GM23338 (cell line): ENCODE data around the gene NDUFA13.

Source experiments
- CREB1 ChIP-seq: fragments of 250-450 bp; sonication (Bioruptor Pico); IDR thresholded peaks from 2 replicates; pipeline ENCODE4 v1.5.0; 2020; ENCODE audit warnings: low read depth, mild to moderate bottlenecking, moderate library complexity
- CTCF ChIP-seq, 2 experiments: fragments of 200-600 bp in 1 of 2; sonication (generic) in 1 of 2; conservative IDR thresholded peaks; 2 replicates each; pipeline versions ENCODE4 v1.5.1 to v1.6.1; 2016 to 2017; ENCODE audit warnings: antibody characterized with exemption in 2 of 2, low read depth in 2 of 2, mild to moderate bottlenecking in 2 of 2, moderate library complexity in 1 of 2
- ETS1 ChIP-seq: IDR thresholded peaks from 2 replicates; pipeline ENCODE4 v1.6.1; 2016; ENCODE audit warnings: antibody characterized with exemption
- EZH2 ChIP-seq: fragments of 200-600 bp; sonication (generic); IDR thresholded peaks from one replicate; pipeline ENCODE4 v1.8.0; 2017; ENCODE audit warnings: antibody characterized with exemption, mild to moderate bottlenecking, low read depth; ENCODE audit not compliant: unreplicated experiment
- EZH2phosphoT487 ChIP-seq: fragments of 200-600 bp; sonication (generic); IDR thresholded peaks from one replicate; pipeline ENCODE4 v1.8.1; 2018; ENCODE audit warnings: antibody characterized with exemption; ENCODE audit not compliant: unreplicated experiment
- JUNB ChIP-seq: IDR thresholded peaks from one replicate; pipeline ENCODE4 v1.6.1; 2016; ENCODE audit warnings: antibody characterized with exemption; ENCODE audit not compliant: unreplicated experiment
- NANOG ChIP-seq: IDR thresholded peaks from 2 replicates; pipeline ENCODE4 v1.6.1; 2016; ENCODE audit warnings: antibody characterized with exemption, borderline replicate concordance
- POLR2AphosphoS5 ChIP-seq: IDR thresholded peaks from 2 replicates; pipeline ENCODE4 v1.6.1; 2016; ENCODE audit warnings: antibody characterized with exemption, low read depth
- STAT1 ChIP-seq: IDR thresholded peaks from one replicate; pipeline ENCODE4 v1.6.1; 2016; ENCODE audit warnings: antibody characterized with exemption; ENCODE audit not compliant: unreplicated experiment
- ZNF114 ChIP-seq: fragments of 250-450 bp; sonication (Bioruptor Pico); IDR thresholded peaks from 2 replicates; pipeline ENCODE4 v1.5.0; 2020; ENCODE audit warnings: mild to moderate bottlenecking, moderate library complexity
- ZNF331 ChIP-seq: fragments of 250-450 bp; sonication (Bioruptor Pico); IDR thresholded peaks from 2 replicates; pipeline ENCODE4 v1.5.0; 2020; ENCODE audit warnings: low read depth, mild to moderate bottlenecking, moderate library complexity
- TF ChIP-seq, protein P1 (sequence below): IDR thresholded peaks from one replicate; pipeline ENCODE4 v1.6.1; 2018; ENCODE audit warnings: antibody characterized with exemption; ENCODE audit not compliant: unreplicated experiment
- TF ChIP-seq, protein P2 (sequence below): fragments of 250-450 bp; sonication (Bioruptor Pico); IDR thresholded peaks from 2 replicates; pipeline ENCODE4 v1.5.0; 2020; ENCODE audit warnings: mild to moderate bottlenecking, moderate library complexity

- TF ChIP-seq CTCF (conservative IDR thresholded peaks at IDR 0.05; ENCODE audit: low read depth in 2 of 2): no peak
- no peak for TF ChIP-seq POLR2AphosphoS5
- no peak for TF ChIP-seq EZH2phosphoT487
- no peak for TF ChIP-seq JUNB
- TF ChIP-seq CREB1: no peak
- TF ChIP-seq, protein P1, sequence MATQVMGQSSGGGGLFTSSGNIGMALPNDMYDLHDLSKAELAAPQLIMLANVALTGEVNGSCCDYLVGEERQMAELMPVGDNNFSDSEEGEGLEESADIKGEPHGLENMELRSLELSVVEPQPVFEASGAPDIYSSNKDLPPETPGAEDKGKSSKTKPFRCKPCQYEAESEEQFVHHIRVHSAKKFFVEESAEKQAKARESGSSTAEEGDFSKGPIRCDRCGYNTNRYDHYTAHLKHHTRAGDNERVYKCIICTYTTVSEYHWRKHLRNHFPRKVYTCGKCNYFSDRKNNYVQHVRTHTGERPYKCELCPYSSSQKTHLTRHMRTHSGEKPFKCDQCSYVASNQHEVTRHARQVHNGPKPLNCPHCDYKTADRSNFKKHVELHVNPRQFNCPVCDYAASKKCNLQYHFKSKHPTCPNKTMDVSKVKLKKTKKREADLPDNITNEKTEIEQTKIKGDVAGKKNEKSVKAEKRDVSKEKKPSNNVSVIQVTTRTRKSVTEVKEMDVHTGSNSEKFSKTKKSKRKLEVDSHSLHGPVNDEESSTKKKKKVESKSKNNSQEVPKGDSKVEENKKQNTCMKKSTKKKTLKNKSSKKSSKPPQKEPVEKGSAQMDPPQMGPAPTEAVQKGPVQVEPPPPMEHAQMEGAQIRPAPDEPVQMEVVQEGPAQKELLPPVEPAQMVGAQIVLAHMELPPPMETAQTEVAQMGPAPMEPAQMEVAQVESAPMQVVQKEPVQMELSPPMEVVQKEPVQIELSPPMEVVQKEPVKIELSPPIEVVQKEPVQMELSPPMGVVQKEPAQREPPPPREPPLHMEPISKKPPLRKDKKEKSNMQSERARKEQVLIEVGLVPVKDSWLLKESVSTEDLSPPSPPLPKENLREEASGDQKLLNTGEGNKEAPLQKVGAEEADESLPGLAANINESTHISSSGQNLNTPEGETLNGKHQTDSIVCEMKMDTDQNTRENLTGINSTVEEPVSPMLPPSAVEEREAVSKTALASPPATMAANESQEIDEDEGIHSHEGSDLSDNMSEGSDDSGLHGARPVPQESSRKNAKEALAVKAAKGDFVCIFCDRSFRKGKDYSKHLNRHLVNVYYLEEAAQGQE: no peak
- TF ChIP-seq EZH2: no peak
- TF ChIP-seq ETS1: no peak
- no peak for TF ChIP-seq STAT1
- no peak for TF ChIP-seq NANOG
- no peak for TF ChIP-seq ZNF114 (CRISPR knock-in tag)
- no peak for TF ChIP-seq ZNF331 (CRISPR knock-in tag)
- TF ChIP-seq, protein P2, sequence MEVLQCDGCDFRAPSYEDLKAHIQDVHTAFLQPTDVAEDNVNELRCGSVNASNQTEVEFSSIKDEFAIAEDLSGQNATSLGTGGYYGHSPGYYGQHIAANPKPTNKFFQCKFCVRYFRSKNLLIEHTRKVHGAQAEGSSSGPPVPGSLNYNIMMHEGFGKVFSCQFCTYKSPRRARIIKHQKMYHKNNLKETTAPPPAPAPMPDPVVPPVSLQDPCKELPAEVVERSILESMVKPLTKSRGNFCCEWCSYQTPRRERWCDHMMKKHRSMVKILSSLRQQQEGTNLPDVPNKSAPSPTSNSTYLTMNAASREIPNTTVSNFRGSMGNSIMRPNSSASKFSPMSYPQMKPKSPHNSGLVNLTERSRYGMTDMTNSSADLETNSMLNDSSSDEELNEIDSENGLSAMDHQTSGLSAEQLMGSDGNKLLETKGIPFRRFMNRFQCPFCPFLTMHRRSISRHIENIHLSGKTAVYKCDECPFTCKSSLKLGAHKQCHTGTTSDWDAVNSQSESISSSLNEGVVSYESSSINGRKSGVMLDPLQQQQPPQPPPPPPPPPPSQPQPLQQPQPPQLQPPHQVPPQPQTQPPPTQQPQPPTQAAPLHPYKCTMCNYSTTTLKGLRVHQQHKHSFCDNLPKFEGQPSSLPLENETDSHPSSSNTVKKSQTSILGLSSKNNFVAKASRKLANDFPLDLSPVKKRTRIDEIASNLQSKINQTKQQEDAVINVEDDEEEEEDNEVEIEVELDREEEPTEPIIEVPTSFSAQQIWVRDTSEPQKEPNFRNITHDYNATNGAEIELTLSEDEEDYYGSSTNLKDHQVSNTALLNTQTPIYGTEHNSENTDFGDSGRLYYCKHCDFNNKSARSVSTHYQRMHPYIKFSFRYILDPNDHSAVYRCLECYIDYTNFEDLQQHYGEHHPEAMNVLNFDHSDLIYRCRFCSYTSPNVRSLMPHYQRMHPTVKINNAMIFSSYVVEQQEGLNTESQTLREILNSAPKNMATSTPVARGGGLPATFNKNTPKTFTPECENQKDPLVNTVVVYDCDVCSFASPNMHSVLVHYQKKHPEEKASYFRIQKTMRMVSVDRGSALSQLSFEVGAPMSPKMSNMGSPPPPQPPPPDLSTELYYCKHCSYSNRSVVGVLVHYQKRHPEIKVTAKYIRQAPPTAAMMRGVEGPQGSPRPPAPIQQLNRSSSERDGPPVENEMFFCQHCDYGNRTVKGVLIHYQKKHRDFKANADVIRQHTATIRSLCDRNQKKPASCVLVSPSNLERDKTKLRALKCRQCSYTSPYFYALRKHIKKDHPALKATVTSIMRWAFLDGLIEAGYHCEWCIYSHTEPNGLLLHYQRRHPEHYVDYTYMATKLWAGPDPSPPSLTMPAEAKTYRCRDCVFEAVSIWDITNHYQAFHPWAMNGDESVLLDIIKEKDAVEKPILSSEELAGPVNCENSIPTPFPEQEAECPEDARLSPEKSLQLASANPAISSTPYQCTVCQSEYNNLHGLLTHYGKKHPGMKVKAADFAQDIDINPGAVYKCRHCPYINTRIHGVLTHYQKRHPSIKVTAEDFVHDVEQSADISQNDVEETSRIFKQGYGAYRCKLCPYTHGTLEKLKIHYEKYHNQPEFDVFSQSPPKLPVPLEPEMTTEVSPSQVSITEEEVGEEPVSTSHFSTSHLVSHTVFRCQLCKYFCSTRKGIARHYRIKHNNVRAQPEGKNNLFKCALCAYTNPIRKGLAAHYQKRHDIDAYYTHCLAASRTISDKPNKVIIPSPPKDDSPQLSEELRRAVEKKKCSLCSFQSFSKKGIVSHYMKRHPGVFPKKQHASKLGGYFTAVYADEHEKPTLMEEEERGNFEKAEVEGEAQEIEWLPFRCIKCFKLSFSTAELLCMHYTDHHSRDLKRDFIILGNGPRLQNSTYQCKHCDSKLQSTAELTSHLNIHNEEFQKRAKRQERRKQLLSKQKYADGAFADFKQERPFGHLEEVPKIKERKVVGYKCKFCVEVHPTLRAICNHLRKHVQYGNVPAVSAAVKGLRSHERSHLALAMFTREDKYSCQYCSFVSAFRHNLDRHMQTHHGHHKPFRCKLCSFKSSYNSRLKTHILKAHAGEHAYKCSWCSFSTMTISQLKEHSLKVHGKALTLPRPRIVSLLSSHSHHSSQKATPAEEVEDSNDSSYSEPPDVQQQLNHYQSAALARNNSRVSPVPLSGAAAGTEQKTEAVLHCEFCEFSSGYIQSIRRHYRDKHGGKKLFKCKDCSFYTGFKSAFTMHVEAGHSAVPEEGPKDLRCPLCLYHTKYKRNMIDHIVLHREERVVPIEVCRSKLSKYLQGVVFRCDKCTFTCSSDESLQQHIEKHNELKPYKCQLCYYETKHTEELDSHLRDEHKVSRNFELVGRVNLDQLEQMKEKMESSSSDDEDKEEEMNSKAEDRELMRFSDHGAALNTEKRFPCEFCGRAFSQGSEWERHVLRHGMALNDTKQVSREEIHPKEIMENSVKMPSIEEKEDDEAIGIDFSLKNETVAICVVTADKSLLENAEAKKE (CRISPR knock-in tag): no peak
These were observed 59.4 kb downstream of the NDUFA13 start for GRCh38 chr19:19575411-19575810.
